ENCODE data around the gene CARHSP1.

Gene CARHSP1

GRCh38 chr16:8890549-8890921 is 21.7 kb upstream of the CARHSP1 start:
- H3K4me3 ChIP-seq (ENCODE audit: low read depth, low read length) = no peak overlapping the region
- H3K27me3 ChIP-seq (ENCODE audit: control insufficient read depth, insufficient read depth, low read length) = no peaks in the 10 kb centered on the region
- peaks cover 2% of the 10 kb centered on the region for H3K79me2 ChIP-seq
- no peak overlapping the region for H3K4me2 ChIP-seq (ENCODE audit: low read length)
- no peak overlapping the region for H2AFZ ChIP-seq
- TF ChIP-seq, protein P1, sequence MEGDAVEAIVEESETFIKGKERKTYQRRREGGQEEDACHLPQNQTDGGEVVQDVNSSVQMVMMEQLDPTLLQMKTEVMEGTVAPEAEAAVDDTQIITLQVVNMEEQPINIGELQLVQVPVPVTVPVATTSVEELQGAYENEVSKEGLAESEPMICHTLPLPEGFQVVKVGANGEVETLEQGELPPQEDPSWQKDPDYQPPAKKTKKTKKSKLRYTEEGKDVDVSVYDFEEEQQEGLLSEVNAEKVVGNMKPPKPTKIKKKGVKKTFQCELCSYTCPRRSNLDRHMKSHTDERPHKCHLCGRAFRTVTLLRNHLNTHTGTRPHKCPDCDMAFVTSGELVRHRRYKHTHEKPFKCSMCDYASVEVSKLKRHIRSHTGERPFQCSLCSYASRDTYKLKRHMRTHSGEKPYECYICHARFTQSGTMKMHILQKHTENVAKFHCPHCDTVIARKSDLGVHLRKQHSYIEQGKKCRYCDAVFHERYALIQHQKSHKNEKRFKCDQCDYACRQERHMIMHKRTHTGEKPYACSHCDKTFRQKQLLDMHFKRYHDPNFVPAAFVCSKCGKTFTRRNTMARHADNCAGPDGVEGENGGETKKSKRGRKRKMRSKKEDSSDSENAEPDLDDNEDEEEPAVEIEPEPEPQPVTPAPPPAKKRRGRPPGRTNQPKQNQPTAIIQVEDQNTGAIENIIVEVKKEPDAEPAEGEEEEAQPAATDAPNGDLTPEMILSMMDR (IDR thresholded peaks at IDR 0.05) = no peak
- no peak overlapping the region for H3K27ac ChIP-seq
- H3K9ac ChIP-seq = no peak overlapping the region
- no peaks in the 10 kb centered on the region for H3K9me3 ChIP-seq (ENCODE audit: control insufficient read depth, low read length)
- no peaks in the 10 kb centered on the region for H3K4me1 ChIP-seq
- H3K36me3 ChIP-seq (ENCODE audit: control insufficient read depth, insufficient read depth, low read length) = no peaks in the 10 kb centered on the region

GRCh38 chr16:8889893-8890548 is 21.2 kb upstream of the CARHSP1 start:
- Histone ChIP-seq H3K4me1 (no peaks in the 10 kb centered on the region), H3K4me2 (ENCODE audit: low read length) (no peak overlapping the region), H3K79me2 (no peaks in the 10 kb centered on the region), H3K27me3 (ENCODE audit: control insufficient read depth, insufficient read depth, low read length) (no peaks in the 10 kb centered on the region), H3K27ac (no peak overlapping the region), H3K36me3 (ENCODE audit: control insufficient read depth, insufficient read depth, low read length) (no peaks in the 10 kb centered on the region), H3K4me3 (ENCODE audit: low read depth, low read length) (no peak overlapping the region), H3K9me3 (ENCODE audit: control insufficient read depth, low read length) (no peaks in the 10 kb centered on the region), H2AFZ (no peak overlapping the region), H3K9ac (no peak overlapping the region)
- TF ChIP-seq, protein P1 (IDR thresholded peaks at IDR 0.05) = no peak

DNA sequence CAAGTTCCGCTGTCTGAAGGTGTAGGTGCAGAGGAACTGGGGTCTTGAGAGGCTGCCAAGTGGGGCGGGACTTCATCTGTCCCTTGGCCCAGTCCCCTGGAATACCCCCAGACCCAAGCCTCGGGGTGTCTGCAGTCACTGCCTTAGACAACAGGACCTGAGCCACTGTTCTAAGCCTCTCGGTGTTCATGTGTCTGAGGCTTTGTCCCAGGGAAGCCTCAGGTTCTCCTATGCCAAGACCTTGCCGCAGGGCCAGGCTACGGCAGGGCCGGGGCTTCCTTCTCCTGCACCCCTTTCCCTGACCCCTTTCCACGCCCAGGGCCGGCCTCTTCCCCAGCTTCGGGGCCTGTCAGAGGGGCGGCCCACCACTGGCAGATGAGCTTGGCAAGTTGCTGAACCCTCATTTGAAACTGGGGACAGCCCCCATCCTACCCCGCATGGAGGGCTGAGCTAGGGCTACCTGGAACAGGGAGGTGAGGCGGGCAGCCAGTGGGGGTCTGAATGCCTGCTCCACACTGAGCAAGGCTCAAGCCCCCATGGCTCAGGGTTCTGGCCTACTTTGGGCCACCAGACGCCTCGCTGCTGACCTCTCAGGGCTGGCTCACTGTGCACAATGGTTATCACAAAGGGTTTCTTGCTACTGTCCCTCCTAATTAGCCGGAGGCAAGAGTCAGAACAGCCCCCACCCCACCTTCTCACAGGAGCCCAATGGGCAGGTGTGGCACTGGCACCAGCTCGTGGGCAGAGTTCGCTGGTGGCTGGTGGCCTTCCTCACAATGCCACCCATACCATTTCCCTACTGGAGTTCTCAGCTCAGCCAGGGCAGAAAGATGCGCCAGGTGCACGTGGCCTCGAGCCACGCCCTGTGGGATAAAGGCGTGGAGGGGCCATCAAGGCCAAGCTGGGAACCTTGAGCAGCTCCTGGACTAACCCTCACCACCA is 20.4 kb upstream of the CARHSP1 start:
- Histone ChIP-seq H2AFZ (no peak overlapping the region), H3K79me2 (no peaks in the 10 kb centered on the region), H3K36me3 (ENCODE audit: control insufficient read depth, insufficient read depth, low read length) (no peaks in the 10 kb centered on the region), H3K27ac (no peak overlapping the region), H3K4me3 (ENCODE audit: low read depth, low read length) (no peak overlapping the region), H3K27me3 (ENCODE audit: control insufficient read depth, insufficient read depth, low read length) (no peaks in the 10 kb centered on the region), H3K4me1 (no peaks in the 10 kb centered on the region), H3K9me3 (ENCODE audit: control insufficient read depth, low read length) (no peaks in the 10 kb centered on the region), H3K9ac (no peak overlapping the region), H3K4me2 (ENCODE audit: low read length) (no peak overlapping the region)
- TF ChIP-seq, protein P1 (IDR thresholded peaks at IDR 0.05) = no peak

DNA sequence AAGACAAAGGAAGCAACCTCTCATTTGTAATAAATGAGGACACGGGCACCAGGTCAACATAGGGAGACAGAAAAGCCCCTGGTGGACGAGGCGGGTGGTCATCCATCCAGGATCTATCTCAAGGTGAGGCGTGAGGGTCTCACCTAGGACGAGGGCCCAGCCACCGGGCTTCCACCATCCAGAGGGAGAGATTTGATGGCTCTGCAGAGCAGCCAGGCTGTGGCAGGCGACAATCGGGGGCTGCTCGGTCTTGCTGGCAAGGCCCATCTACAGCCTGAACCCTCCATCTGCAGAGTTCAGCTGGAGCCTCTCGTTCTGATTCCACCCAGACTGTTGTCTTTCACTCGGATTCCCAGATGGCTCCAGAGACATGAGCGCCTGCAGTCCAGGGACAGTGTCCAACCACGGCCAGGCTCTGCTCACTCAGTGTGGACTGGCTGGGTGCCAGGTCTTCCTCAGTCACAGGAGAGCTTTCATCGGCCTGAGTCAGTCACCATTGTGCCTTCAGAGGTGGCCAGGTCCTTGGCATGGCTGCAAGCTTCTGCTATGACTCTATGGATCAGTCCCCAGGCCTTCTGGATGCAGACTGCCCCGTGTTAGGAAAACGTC is 19.2 kb upstream of the CARHSP1 start:
- Histone ChIP-seq H3K4me1 (no peaks in the 10 kb centered on the region), H3K9me3 (ENCODE audit: control insufficient read depth, low read length) (no peaks in the 10 kb centered on the region), H3K79me2 (no peaks in the 10 kb centered on the region), H2AFZ (no peak overlapping the region), H3K27me3 (ENCODE audit: control insufficient read depth, insufficient read depth, low read length) (no peaks in the 10 kb centered on the region), H3K27ac (no peak overlapping the region), H3K4me3 (ENCODE audit: low read depth, low read length) (no peak overlapping the region), H3K36me3 (ENCODE audit: control insufficient read depth, insufficient read depth, low read length) (no peaks in the 10 kb centered on the region), H3K4me2 (ENCODE audit: low read length) (no peak overlapping the region), H3K9ac (no peak overlapping the region)
- TF ChIP-seq, protein P1 (IDR thresholded peaks at IDR 0.05) = no peak
